NOMO-1 (cell line): Measurements from ENCODE around the gene ZHX3.

ENCODE experiments used
- DNase-seq, 2 experiments: peaks; one replicate each; lab custom pipeline; 2025; ENCODE audit not compliant: unreplicated experiment in 2 of 2; lab: John Stamatoyannopoulos, UW

ZHX3 gene

GRCh38 chr20:41165001-41165882 lies 152.3 kb downstream of the ZHX3 start:
- DNase-seq, result no peak

DNA sequence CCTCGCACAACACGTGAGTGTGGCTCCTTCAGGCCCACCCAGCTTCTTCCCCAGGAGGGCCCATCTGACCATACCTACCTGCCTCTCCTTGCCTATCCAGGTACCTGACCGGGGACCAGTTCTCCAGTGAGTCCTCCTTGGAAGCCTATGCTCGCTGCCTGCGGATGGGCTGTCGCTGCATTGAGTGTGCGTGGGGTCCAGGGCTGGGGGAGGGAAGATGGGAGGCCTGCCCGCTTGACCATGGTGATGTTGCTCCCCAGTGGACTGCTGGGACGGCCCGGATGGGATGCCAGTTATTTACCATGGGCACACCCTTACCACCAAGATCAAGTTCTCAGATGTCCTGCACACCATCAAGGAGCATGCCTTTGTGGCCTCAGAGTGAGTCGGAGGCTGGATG lies 153.7 kb downstream of the ZHX3 start:
- no peak for DNase-seq

- no peak for DNase-seq
These were observed 155.1 kb downstream of the ZHX3 start for GRCh38 chr20:41162396-41162795.

GRCh38 chr20:41161886-41162285 lies 155.6 kb downstream of the ZHX3 start:
- no peak for DNase-seq

- DNase-seq, result no peak
These were observed 156.8 kb downstream of the ZHX3 start for GRCh38 chr20:41160686-41161085.

GRCh38 chr20:41159547-41159946 lies 158.0 kb downstream of the ZHX3 start:
- DNase-seq, result no peak

DNA sequence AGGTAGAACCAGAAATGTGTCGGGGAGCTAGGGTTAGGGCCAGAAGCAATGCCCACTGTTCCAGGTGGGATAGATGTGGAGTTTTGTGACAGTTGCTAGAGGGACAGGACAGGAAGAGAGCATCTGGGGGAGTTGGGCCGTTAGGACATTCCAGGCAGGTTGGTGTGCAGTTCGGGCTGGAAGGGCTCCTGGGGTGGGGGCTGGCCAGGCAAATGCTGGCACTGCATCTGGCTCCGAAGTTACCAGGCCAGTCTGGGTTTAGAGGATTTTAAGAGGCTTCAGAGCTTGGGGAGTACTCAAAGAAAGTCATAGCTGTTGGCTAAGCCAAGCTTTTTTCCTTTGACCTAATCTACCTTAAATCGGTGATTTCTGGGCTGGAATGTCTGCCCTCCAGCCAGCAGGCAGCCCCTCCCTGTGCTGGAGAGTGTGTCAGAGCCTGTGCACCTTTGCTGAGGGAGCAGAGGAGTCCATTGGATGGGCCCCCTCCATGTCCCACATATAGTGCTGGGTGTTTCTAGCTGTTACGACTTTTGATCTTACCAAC lies 159.4 kb downstream of the ZHX3 start:
- DNase-seq, result no peak

GRCh38 chr20:41155261-41155660 lies 162.3 kb downstream of the ZHX3 start:
- DNase-seq, result no peak

DNA sequence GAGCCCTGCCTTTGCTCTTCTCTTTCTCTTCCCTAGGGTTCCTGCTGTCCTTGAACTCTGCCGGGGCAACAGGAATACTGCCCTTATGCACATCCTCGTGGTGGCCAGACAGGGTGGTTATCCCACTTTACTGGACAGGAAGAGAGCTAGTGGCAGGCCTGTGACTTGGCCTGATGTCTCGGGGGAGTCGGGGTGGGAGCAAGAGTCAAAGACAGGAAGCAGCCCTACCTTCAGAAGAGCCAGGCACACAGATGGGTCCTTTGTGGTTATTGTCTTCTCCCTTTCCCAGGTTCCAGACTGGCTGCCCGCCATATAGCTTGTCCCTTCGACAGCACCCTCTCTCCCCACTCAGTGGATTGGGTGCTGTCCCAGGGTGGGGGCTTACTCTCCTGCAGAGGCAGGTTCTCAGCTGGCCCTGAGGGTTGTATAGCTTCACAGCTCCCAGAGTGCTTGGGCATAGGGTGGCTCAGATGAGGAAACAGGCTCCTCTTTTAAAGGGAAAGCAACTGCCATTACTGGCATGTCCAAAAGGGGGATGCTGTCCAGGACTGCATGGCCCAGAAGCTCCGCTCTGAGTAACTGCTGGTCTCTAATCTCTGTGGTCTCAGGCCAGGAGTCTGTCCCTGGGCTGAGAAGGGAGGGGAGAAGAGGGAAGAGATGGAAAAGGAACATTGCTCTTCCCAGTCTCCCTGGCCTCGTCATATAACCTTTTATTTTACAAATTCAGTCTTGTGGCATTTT lies 162.9 kb downstream of the ZHX3 start:
- DNase-seq, result no peak

DNA sequence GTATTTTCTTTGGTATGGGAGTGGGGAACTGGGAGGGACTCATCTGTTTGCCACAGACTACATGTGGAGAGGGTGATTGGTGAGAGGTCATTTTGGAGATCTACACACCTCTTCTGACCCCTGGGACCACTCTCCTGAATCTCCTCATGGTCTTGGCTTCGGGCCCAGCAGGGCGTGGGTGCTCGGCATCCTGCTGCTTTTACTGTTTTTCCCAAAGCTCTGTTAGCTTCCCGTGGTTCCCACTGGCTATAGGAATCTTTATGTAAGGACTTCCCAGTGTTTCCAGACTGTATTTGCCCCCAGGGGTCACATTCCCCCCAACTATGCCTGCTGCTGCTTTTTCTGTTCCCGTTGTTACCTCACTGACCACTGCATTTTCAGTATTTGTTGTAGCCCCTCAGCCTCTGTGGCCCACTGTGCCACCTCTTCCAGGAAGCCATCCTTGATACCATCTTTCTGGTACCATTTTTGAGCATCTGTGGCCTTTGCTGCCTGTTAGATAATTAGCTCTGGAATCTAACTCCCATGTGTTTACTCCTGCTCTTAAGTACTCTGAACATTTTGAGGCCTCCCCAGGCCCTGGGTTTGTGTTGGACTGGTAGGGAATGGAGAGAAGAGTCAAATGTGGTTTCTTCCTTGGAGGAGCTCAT lies 165.3 kb downstream of the ZHX3 start:
- DNase-seq, result no peak

DNA sequence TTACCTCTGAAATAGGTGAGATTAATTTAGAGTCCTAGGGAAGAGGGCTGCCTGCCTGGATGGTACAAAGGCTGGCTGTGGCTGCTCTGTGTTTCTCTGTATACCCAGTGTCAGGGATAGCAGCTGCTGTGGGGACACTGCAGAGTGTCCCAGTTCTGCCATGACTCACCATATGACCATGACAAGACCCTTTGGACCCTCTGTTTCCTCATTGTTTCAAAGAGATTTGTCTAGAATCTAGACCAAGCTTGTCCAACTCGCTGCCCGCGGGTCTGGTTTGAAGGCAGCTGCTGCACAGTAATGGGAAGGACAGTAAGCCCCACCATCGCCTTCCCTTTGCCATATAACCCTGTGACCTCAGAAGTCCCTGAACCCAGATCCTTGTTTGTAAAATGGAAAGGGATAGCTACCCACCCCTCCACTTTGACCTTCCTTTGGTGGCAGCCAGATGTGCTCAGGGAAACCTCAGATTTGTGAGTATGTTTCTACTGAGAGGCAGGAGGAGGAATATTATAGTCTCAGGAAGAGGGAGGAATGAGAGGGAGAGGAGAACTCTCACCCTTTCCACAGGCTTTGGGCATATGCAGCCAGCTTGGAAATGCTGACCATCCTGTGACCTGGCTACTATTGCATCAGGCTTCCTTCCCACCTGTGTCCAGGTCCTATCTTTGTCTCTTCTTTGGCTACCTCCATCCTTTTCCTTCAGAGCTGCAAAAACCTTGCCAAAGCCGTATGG lies 166.2 kb downstream of the ZHX3 start:
- DNase-seq, result no peak

DNA sequence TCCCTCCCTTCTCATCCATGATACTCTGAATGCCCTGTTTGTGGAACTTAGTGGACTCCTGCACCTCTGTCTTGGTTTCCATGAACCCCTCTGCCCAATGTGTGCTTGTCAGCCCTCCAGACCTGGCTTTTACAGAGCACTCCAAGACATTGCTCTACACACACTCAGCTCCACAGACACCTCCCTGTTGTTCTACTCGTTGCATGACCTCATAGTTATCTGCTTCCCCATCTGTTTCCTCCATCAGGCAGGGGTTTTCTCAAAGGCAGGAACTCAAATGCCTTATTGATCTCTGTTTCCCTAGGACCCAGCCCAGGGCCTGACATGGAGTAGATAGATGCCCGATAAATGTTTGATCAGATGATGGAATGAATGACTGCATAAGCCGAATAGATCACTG lies 166.9 kb downstream of the ZHX3 start:
- no peak for DNase-seq

DNA sequence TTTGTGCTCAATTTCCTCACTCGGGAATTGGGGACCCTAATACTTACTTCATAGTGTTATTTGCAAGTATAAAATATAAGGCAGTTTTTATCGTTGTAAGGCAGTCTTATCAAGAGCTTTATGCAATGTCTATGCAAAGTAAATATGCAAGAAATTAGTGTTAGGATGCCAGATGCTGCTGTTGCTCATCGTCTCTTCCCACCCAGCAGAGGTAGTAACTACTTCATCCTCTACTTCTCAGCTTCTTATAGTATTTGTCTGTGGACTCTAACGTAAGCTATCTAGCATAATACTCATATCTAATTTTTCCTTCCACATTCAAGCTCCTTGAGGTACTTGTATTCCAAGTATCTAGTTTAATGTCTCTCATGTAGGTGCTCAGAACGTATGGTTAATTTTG lies 168.6 kb downstream of the ZHX3 start:
- DNase-seq, result no peak

DNA sequence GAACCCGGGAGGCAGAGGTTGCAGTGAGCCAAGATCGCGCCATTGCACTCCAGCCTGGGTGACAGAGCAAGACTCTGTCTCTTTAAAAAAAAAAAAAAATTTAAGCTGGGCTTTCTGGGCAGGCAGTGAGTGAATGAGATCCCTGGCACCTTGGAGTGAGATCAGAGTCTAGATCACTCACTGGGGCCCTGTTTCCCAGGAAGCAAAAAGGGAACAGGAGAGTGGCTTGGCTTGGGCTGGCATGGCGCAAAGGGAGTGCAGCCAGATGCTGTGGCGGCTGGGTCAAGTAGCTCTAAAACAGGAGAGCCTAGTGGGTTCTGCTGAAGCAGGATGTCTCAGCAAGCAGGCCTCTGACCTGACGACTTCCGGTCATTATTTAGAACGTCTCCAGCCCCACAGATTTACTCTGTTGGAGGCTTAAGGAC lies 169.8 kb downstream of the ZHX3 start:
- no peak for DNase-seq

DNA sequence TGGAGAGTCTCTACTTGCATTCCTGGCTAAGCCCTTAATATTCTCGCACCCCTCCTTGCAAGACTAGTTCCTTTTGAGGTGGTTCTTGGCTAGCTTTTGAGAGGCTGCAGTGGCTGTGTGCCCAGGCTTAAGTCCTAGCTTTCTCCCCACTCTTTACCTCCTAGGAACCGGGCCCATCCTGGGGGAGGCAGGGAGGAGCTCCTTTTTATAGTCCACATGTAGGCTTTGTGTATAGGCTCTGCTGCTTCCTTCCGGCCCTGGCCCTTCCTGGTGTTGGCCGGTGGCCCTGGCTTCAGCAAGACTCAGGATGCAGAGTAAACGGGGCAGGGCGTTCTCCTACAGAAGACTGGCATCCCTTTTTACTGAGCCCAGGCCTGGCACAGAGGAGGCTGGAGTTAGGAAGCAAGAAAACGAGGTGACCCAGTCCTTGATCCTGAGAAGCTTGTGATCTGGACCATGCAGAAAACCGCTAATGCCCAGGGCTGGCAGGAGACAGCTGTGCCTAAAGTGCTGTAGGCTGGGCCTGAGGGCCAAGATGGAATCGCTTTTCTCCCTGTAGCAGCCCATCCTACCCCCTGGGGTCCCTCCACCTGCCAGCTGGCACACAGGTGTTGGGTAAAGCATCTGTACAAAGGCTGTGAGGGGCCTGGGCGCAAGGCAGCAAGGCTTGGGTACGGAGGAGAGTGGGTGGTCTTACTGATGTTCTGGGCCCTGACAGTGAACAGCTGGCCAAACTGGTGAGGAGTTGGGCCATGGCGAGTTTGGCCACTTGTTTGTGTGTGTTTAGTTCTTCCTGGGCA lies 171.5 kb downstream of the ZHX3 start:
- no peak for DNase-seq

DNA sequence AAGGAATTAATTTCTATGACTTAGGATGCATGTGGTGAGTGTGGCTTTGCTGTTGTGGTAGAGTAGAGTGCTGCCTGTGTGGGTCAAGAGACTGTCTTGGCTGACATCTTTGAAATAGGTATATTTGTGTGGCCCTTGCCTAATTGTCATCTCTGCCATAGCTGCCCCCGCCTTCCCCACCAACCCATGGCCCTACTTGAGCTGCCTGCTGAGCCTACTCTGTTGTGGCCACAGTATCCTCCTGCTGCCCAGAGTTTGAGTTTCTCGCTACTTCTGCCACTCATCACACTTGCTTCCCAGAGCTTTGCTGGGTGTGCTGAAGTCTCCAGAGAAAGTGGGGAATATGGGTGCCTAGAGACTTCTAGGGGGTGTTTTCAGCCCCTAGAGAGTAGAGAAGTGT lies 172.2 kb downstream of the ZHX3 start:
- DNase-seq, result no peak

DNA sequence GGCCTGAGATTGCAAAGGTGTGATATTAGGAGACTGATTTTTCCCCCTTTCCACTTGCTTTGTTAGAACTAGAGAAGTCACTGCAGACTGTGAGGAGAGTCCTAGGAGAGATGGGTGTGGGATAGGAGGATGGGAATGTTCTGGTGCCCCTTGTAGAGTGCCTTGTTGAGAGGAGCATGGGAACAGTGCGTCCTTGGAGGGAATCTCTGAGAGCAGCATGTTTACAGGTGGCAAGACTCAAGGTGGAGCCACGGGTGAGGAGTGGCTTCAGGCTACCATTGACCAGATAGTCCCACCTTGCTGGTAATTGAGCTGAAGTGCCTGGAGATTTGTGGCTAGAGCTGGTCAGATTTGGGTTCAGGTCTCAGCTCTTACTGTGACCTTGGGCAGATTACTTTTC lies 174.2 kb downstream of the ZHX3 start:
- no peak for DNase-seq

- no peak for DNase-seq
These were observed 174.6 kb downstream of the ZHX3 start for GRCh38 chr20:41142919-41143318.

GRCh38 chr20:41142245-41142644 lies 175.3 kb downstream of the ZHX3 start:
- DNase-seq, result no peak
